Effector memory CD8-positive, alpha-beta T cell (primary cell): ENCODE results near the gene CYSLTR2.

Experiments used
- ATAC-seq: fragments of 150-1000 bp; cut with Tn5 transposase; replicated peaks from 2 replicates; pipeline ENCODE4 v1.10.0; 2021; ENCODE audit warnings: mild to moderate bottlenecking, moderate library complexity
- DNase-seq, 3 experiments: peaks; one replicate each; pipeline ENCODE4 v3.0.0; 2021
- H3K27ac Mint-ChIP-seq, 2 donors: one replicate each; pipeline ENCODE4 v1.8.0; 2022; ENCODE audit warnings: mild to moderate bottlenecking in 2 of 2, mixed read lengths in 2 of 2, moderate library complexity in 2 of 2
- H3K27me3 Mint-ChIP-seq, 2 donors: one replicate each; pipeline ENCODE4 v1.8.0; 2022; ENCODE audit warnings: mixed read lengths in 2 of 2
- H3K36me3 Mint-ChIP-seq: one replicate; pipeline ENCODE4 v1.8.0; 2022; ENCODE audit warnings: mild to moderate bottlenecking, moderate library complexity, mixed read lengths; ENCODE audit not compliant: insufficient read depth
- H3K4me1 Mint-ChIP-seq, 2 donors: one replicate each; pipeline ENCODE4 v1.8.0; 2022; ENCODE audit warnings: low read depth in 2 of 2, mixed read lengths in 2 of 2
- H3K4me3 Mint-ChIP-seq, 2 donors: one replicate each; pipeline ENCODE4 v1.8.0; 2022; ENCODE audit warnings: mild to moderate bottlenecking in 2 of 2, mixed read lengths in 2 of 2, moderate library complexity in 2 of 2
- H3K9me3 Mint-ChIP-seq, 2 donors: one replicate each; pipeline ENCODE4 v1.8.0; 2022; ENCODE audit warnings: mixed read lengths in 2 of 2

The CYSLTR2 gene

GRCh38 chr13:48634636-48635035, 19.1 kb upstream of the CYSLTR2 start:
- Mint-ChIP-seq H3K27ac (no peak overlapping the region), H3K4me1 (no peaks in the 10 kb centered on the region), H3K27me3 (peaks cover 0 to 9% of the 10 kb centered on the region in 2 donors), H3K4me3 (no peak overlapping the region), H3K9me3 (peaks cover 5 to 10% of the 10 kb centered on the region in 2 donors), H3K36me3 (no peaks in the 10 kb centered on the region)
- DNase-seq = no peak
- ATAC-seq = no peak

- ATAC-seq = no peak
- no peaks in the 10 kb centered on the region for H3K4me1 Mint-ChIP-seq
- DNase-seq = no peak
- no peaks in the 10 kb centered on the region for H3K36me3 Mint-ChIP-seq
- peaks cover 5 to 10% of the 10 kb centered on the region in 2 donors for H3K9me3 Mint-ChIP-seq
- no peak overlapping the region for H3K4me3 Mint-ChIP-seq
- no peak overlapping the region for H3K27ac Mint-ChIP-seq
- H3K27me3 Mint-ChIP-seq = peaks cover 0 to 9% of the 10 kb centered on the region in 2 donors
Observed at GRCh38 chr13:48635478-48635877, 18.3 kb upstream of the CYSLTR2 start.

GRCh38 chr13:48636550-48636949, 17.2 kb upstream of the CYSLTR2 start:
- H3K4me3 Mint-ChIP-seq = no peak overlapping the region

DNA sequence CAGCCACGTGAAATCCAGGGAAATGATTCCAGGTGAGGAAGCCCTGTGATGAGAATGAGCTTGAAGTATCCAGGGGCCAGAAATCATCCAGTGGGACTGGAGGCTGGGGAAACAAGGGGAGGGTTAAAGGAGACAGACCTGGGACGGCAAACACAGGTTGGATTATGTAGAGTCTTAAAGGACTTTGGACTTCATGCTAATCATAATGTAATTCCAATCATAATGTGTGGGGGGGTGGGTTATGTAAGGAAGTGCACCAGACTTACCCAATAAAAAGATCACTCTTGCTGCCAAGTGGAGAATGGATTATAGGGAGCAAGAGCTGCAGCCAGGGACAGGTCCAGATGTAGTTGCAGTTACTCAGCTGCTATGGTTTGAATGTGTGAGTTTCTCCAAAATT, 16.1 kb upstream of the CYSLTR2 start:
- peaks cover 0 to 9% of the 10 kb centered on the region in 2 donors for H3K27me3 Mint-ChIP-seq
- H3K4me3 Mint-ChIP-seq = no peak overlapping the region
- H3K36me3 Mint-ChIP-seq = no peaks in the 10 kb centered on the region
- DNase-seq (no peak), ATAC-seq (no peak)
- peaks cover 5 to 10% of the 10 kb centered on the region in 2 donors for H3K9me3 Mint-ChIP-seq
- H3K4me1 Mint-ChIP-seq = no peaks in the 10 kb centered on the region
- no peak overlapping the region for H3K27ac Mint-ChIP-seq

More at GRCh38 chr13:48636550-48636949, 17.2 kb upstream of the CYSLTR2 start:
- Mint-ChIP-seq H3K27me3 (peaks cover 0 to 9% of the 10 kb centered on the region in 2 donors), H3K4me1 (no peaks in the 10 kb centered on the region), H3K27ac (no peak overlapping the region), H3K36me3 (no peaks in the 10 kb centered on the region), H3K9me3 (peaks cover 5 to 10% of the 10 kb centered on the region in 2 donors)
- no peak for ATAC-seq
- DNase-seq = no peak

GRCh38 chr13:48640767-48641166, 13.0 kb upstream of the CYSLTR2 start:
- ATAC-seq (no peak), DNase-seq (no peak)
- Mint-ChIP-seq H3K4me1 (no peaks in the 10 kb centered on the region), H3K4me3 (no peak overlapping the region), H3K9me3 (peaks cover 5 to 9% of the 10 kb centered on the region in 2 donors), H3K27me3 (peaks cover 0 to 9% of the 10 kb centered on the region in 2 donors), H3K36me3 (no peaks in the 10 kb centered on the region), H3K27ac (peak overlapping the region in 1 of 2 donors; percentile 3)

DNA sequence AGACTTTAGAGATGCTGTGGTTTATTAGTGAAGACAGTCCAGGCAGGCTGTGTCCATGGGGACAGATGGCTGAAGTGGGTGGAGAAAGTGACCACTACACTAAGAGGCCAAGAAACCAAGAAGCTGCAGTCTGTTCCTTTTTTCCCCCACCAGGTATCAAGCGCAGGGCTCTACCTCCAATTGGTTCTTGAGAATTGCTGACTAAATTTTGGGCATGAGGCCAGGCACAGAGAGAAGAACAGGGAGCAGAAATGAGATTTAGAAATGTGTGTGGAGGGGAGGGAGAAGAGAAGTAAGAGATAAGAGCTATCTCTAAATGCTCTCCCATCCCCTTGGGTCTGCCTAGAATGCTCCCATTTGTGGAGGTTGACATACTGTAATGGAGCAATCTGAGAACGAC, 12.3 kb upstream of the CYSLTR2 start:
- Mint-ChIP-seq H3K36me3 (no peaks in the 10 kb centered on the region), H3K9me3 (peaks cover 3 to 6% of the 10 kb centered on the region in 2 donors), H3K4me1 (no peaks in the 10 kb centered on the region), H3K27ac (no peak overlapping the region), H3K4me3 (no peak overlapping the region), H3K27me3 (peaks cover 0 to 14% of the 10 kb centered on the region in 2 donors)
- DNase-seq (no peak), ATAC-seq (no peak)

DNA sequence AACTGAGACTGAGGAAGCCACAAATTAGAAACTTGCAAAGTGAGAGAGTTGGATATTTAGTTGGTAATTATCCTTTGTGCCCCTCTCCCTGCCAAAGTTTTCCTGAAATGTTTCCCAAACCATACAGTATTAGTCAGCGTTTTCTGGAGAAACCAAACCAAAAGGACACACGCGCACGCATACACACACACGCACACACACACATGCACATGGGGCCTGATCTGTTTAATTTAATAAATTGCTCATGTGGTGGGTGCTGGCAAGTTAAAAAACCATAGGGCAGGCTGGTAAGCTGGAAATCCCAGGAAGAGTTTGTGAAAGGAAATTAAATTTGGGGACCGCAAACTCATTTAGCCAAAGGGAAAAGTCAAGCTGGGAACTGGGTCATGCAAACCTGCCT, 11.7 kb upstream of the CYSLTR2 start:
- Mint-ChIP-seq H3K36me3 (no peaks in the 10 kb centered on the region), H3K4me1 (no peaks in the 10 kb centered on the region), H3K27me3 (peaks cover 0 to 20% of the 10 kb centered on the region in 2 donors), H3K4me3 (no peak overlapping the region), H3K27ac (no peak overlapping the region), H3K9me3 (peaks cover 0 to 4% of the 10 kb centered on the region in 2 donors)
- DNase-seq = no peak
- no peak for ATAC-seq

- H3K27ac Mint-ChIP-seq = no peak overlapping the region
- H3K36me3 Mint-ChIP-seq = no peaks in the 10 kb centered on the region
- H3K4me3 Mint-ChIP-seq = no peak overlapping the region
- DNase-seq = no peak
- H3K4me1 Mint-ChIP-seq = peaks cover 0 to 2% of the 10 kb centered on the region in 2 donors
- no peak for ATAC-seq
- H3K9me3 Mint-ChIP-seq = no peaks in the 10 kb centered on the region
- peaks cover 2 to 27% of the 10 kb centered on the region in 2 donors for H3K27me3 Mint-ChIP-seq
Observed at GRCh38 chr13:48643159-48643558, 10.6 kb upstream of the CYSLTR2 start.

GRCh38 chr13:48644141-48644540, 9.6 kb upstream of the CYSLTR2 start:
- no peaks in the 10 kb centered on the region for H3K36me3 Mint-ChIP-seq
- ATAC-seq (no peak), DNase-seq (no peak)
- H3K27me3 Mint-ChIP-seq = peaks cover 5 to 29% of the 10 kb centered on the region in 2 donors
- no peak overlapping the region for H3K4me3 Mint-ChIP-seq
- H3K9me3 Mint-ChIP-seq = no peaks in the 10 kb centered on the region
- H3K4me1 Mint-ChIP-seq = peaks cover 0 to 2% of the 10 kb centered on the region in 2 donors
- H3K27ac Mint-ChIP-seq = no peak overlapping the region

GRCh38 chr13:48644951-48645350, 8.8 kb upstream of the CYSLTR2 start:
- Mint-ChIP-seq H3K27me3 (peaks cover 5 to 24% of the 10 kb centered on the region in 2 donors), H3K9me3 (no peaks in the 10 kb centered on the region), H3K4me3 (no peak overlapping the region), H3K27ac (no peak overlapping the region), H3K36me3 (no peaks in the 10 kb centered on the region), H3K4me1 (peaks cover 0 to 2% of the 10 kb centered on the region in 2 donors)
- DNase-seq (no peak), ATAC-seq (no peak)

- no peaks in the 10 kb centered on the region for H3K36me3 Mint-ChIP-seq
- H3K4me1 Mint-ChIP-seq = peaks cover 0 to 2% of the 10 kb centered on the region in 2 donors
- ATAC-seq = no peak
- H3K9me3 Mint-ChIP-seq = no peaks in the 10 kb centered on the region
- H3K27ac Mint-ChIP-seq = no peak overlapping the region
- H3K4me3 Mint-ChIP-seq = no peak overlapping the region
- no peak for DNase-seq
- H3K27me3 Mint-ChIP-seq = peaks cover 5 to 24% of the 10 kb centered on the region in 2 donors
Observed at GRCh38 chr13:48645845-48646244, 7.9 kb upstream of the CYSLTR2 start.

DNA sequence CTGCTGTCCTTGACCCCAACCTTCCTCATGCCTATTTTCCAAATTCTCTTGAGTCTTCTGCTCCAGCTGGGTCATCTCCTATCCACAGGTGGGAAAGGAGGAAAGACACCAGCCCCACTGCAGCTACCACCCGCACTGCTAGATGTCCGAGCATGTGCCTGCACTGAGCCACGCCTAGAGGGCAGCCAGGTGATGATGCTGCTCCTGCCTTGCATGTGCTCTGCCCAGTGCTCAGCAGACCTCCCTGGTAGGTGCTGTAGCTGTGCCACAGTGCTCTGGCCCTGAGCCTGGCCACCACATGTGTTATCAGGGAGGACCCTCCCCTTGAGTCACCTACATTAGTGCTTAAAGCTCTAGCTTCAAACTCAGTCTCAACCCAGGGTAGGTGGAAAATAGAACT, 6.9 kb upstream of the CYSLTR2 start:
- no peak overlapping the region for H3K4me3 Mint-ChIP-seq
- no peaks in the 10 kb centered on the region for H3K9me3 Mint-ChIP-seq
- DNase-seq = no peak
- H3K36me3 Mint-ChIP-seq = no peaks in the 10 kb centered on the region
- H3K27me3 Mint-ChIP-seq = peaks cover 5 to 24% of the 10 kb centered on the region in 2 donors
- no peak for ATAC-seq
- peaks cover 0 to 2% of the 10 kb centered on the region in 2 donors for H3K4me1 Mint-ChIP-seq
- no peak overlapping the region for H3K27ac Mint-ChIP-seq

- Mint-ChIP-seq H3K4me3 (no peak overlapping the region), H3K27ac (no peak overlapping the region), H3K9me3 (no peaks in the 10 kb centered on the region), H3K36me3 (no peaks in the 10 kb centered on the region), H3K27me3 (peaks cover 5 to 24% of the 10 kb centered on the region in 2 donors), H3K4me1 (peaks cover under 1 to 2% of the 10 kb centered on the region in 2 donors)
- ATAC-seq (no peak), DNase-seq (no peak)
Observed at GRCh38 chr13:48647625-48648024, 6.1 kb upstream of the CYSLTR2 start.

- Mint-ChIP-seq H3K36me3 (peaks cover 6% of the 10 kb centered on the region), H3K27ac (peak overlapping the region in 1 of 2 donors; percentile 39), H3K27me3 (peaks cover 5 to 24% of the 10 kb centered on the region in 2 donors), H3K4me3 (no peak overlapping the region), H3K4me1 (peaks cover 8 to 9% of the 10 kb centered on the region in 2 donors), H3K9me3 (no peaks in the 10 kb centered on the region)
- ATAC-seq = no peak
- DNase-seq = no peak
Observed at GRCh38 chr13:48648446-48648845, 5.3 kb upstream of the CYSLTR2 start.
